Central memory CD4-positive, alpha-beta T cell (primary cell): ENCODE results near the gene RPTOR.

ENCODE experiments used
- DNase-seq: peaks from one replicate; pipeline ENCODE4 v3.0.0; 2022

RPTOR gene

GRCh38 chr17:80769936-80770625 is 225.4 kb downstream of the RPTOR start:
- no peak for DNase-seq

- DNase-seq = no peak
These were observed 226.4 kb downstream of the RPTOR start for GRCh38 chr17:80770881-80771611.

- DNase-seq = no peak
These were observed 227.0 kb downstream of the RPTOR start for GRCh38 chr17:80771612-80772005.

GRCh38 chr17:80772906-80773242 is 228.2 kb downstream of the RPTOR start:
- no peak for DNase-seq

GRCh38 chr17:80773243-80773991 is 228.8 kb downstream of the RPTOR start:
- DNase-seq = no peak

- no peak for DNase-seq
These were observed 229.5 kb downstream of the RPTOR start for GRCh38 chr17:80774146-80774545.

GRCh38 chr17:80774643-80775281 is 230.1 kb downstream of the RPTOR start:
- no peak for DNase-seq

- DNase-seq = no peak
These were observed 231.2 kb downstream of the RPTOR start for GRCh38 chr17:80775863-80776262.

- DNase-seq = no peak
These were observed 232.6 kb downstream of the RPTOR start for GRCh38 chr17:80777274-80777673.

- no peak for DNase-seq
These were observed 234.1 kb downstream of the RPTOR start for GRCh38 chr17:80778716-80779115.

- DNase-seq = no peak
These were observed 234.7 kb downstream of the RPTOR start for GRCh38 chr17:80779336-80779735.

- no peak for DNase-seq
These were observed 235.3 kb downstream of the RPTOR start for GRCh38 chr17:80779961-80780380.

- no peak for DNase-seq
These were observed 236.0 kb downstream of the RPTOR start for GRCh38 chr17:80780381-80781198.

GRCh38 chr17:80781211-80781610 is 236.6 kb downstream of the RPTOR start:
- DNase-seq = no peak

- no peak for DNase-seq
These were observed 237.2 kb downstream of the RPTOR start for GRCh38 chr17:80781807-80782277.

GRCh38 chr17:80782536-80783427 is 238.1 kb downstream of the RPTOR start:
- DNase-seq = peak; percentile 66

- DNase-seq = no peak
These were observed 238.8 kb downstream of the RPTOR start for GRCh38 chr17:80783486-80783885.

GRCh38 chr17:80783971-80784370 is 239.3 kb downstream of the RPTOR start:
- no peak for DNase-seq

- no peak for DNase-seq
These were observed 241.0 kb downstream of the RPTOR start for GRCh38 chr17:80785477-80786178.

GRCh38 chr17:80786470-80786869 is 241.8 kb downstream of the RPTOR start:
- DNase-seq = no peak

- no peak for DNase-seq
These were observed 242.2 kb downstream of the RPTOR start for GRCh38 chr17:80786887-80787286.
